Measurements from ENCODE around the gene BIN1.

The BIN1 gene

DNA sequence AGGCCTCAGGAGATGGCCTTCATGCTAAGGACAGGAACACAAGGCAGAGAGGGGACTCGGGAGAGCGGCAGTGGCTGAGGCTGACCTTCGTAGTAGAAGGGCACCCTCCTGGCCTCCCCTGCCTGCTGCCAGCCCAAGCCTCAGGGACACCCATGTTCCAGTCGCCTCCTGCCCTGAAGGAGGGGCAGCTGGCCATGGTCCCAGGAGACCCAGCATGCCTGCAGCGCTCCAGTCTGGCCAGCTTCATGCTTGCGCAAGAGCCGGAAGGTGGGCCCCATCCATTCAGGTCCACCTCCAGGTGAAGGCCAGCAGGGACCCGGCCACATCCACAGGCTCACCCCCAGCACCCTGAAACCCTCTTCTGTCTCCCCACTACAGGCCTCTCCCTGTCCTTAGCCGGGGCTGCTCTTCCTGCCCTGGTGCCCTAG, 35.0 kb downstream of the BIN1 start:
- DNase-seq, result no peak

DNA sequence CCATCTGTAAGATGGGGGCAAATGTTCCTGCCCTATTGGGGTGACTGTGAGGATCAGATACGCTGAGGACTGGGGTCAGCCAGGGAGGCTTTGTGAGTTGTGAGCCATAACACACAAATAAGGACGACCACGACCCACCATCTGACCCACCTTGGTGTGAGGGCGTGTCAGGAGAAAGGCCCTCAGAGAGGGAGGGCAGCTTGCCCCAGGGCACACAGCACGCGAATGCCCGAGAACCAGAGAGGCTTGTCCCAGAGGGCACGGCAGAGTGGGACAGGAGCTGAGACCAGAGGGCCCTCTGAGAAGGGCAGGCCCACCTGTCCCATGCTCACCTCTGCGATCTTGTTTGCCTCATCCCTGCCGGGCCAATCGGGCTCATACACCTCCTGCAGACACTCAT, 36.7 kb downstream of the BIN1 start:
- no peak for DNase-seq

DNA sequence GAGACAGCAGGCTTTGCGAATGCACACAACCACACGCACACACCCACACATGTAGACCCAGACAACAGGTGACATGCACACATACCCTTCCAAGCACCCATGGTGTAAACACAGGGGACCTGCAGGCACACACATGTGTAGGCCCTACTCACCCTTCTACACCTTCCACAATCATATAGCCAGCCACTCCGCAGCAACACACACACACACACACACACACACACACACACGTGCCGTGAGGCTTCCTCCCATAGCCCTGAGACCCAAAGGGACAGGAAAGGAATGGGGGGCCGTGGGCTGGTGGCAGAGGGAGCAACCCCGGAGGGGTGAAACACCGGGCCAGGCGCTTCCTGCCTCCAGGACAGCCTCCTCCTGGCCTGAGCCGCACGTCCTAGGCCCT, 37.4 kb downstream of the BIN1 start:
- DNase-seq, result no peak

DNA sequence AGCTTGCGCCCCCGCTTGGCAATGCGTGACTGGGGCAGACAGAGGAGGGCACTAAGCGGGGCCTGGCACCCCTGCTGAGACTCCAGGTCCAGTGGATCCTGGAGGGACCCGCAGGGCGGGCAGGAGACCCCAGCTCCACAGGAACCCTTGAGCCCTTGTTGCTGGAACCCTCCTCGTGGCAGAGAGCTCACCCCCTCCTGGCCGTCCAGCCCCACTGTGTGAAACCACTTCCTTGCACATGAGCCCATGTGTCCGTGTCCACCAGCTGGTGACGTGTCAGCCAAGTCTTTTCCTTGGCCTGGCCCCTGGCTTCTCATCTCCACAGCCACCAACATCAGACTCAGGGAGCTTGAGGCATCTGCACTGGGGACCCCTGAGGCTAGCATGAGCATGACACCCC, 38.0 kb downstream of the BIN1 start:
- DNase-seq, result no peak

DNA sequence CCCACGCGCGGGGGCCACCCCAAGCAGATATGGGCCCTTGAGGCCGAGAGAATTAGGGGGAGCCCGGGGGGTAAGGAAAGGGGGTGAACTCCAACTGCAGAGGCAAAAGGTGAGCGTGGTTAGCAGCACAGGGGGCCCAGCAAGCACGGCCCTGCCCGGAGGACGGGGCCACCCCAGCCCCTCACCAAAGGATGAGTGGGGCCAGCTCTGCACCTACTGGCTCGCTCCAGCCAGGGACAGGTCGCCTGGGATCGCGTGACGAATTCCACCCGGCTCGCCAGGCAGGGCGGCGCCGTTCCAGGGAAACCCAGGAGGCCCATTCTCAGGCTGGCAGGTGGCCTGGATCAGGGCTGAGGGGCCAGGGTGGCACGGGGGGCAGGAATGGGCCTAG, 38.6 kb downstream of the BIN1 start:
- no peak for DNase-seq

DNA sequence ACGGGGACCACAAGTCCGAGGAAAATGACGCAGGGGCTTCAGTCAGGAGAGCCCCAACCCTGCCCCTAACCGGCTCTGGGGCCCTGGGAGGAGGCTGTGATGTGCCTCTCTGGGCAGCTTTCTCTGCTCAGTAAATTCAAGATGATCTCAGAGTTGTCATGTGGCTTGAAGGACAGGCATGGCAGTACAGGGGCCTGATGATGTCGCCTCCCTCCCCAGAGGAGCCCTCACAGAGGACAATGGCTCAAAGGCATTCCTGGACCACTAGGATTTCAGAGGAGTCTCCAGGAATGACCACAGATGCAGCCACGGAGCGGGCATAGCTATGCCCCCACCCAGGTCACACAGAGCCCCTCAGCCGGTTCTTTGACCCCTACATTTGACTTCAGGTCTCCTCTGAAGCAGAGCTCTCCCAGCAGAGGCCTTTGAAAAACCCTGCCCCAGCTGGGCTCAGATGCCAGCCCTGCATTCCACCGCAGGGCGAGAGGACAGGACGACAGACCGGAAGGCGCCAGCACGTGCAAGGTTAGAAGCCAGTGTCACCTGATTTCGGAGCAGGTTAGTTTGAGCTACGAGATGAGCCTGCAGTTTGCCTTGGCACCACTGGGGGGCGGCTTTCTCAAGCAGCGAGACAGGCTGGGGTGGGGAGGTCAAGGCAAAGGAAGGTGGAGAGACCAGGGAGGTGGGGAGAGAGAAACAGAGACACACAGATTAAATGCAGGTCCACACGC, 39.2 kb downstream of the BIN1 start:
- DNase-seq, result peak; percentile 54

DNA sequence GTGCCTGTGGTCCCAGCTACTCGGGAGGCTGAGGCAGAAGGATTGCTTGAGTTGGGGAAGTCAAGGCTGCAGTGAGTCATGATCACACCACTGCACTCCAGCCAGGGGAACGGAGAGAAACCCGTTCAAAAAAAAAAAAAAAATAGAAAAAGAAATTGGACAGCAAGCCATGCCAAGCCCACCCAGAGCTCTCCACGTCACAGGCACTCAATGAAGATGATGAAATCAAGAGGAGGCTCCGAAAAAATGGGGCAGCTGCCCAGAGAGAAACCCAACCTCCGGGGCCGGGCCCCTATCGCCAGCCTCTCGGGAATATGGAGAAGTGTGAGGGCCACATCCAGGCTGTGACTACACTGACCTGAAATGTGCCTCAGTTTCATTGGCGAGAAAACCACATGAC, 40.0 kb downstream of the BIN1 start:
- DNase-seq, result no peak

DNA sequence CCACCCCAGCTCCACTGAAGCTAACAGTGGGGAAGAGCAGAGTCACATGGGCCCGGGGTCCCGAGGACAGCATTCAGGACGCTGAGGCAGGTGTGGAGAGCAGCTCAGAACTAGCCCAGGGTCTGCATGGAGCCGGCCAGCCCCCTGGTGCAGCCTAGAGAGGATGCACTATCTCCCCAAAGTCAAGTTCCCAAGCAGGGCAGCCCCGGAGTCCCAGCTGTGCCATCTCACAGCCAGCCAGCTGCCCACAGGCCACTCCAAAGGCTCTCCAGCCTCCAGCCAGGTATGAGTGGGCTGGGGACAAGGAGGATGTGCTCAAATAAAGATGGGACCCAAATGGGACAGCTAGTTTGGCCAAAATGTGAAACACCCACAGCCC, 41.0 kb downstream of the BIN1 start:
- no peak for DNase-seq

DNA sequence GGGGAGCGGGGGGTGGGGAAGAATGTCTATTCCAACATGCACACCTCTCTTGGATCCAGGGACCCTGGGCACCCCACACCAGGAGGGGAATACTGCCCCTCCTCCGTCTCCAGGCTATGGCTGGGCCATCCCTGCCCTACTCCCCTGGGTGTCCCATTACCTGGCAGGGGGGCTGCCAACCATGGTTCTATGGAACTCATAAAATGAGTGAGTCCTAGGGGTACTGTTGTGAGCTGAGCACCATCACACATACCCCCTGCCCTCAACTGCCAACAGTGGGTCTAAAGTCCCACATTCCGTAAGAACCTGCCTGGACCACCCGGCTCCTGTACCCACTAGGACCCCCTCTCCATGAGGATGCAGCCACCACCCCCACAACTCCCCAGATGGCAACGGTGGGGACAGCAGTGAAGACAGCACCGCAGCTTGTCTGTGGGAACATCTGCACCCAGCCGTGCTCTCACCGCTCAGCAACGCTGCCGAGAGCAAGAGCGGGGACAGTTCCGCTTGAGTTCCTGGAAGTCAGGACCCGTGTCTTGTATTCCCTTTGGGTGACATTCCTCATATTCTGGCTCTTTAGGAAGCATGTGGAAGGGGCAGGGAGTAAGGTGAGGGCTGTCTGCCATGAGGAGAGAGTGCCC, 41.5 kb downstream of the BIN1 start:
- no peak for DNase-seq

DNA sequence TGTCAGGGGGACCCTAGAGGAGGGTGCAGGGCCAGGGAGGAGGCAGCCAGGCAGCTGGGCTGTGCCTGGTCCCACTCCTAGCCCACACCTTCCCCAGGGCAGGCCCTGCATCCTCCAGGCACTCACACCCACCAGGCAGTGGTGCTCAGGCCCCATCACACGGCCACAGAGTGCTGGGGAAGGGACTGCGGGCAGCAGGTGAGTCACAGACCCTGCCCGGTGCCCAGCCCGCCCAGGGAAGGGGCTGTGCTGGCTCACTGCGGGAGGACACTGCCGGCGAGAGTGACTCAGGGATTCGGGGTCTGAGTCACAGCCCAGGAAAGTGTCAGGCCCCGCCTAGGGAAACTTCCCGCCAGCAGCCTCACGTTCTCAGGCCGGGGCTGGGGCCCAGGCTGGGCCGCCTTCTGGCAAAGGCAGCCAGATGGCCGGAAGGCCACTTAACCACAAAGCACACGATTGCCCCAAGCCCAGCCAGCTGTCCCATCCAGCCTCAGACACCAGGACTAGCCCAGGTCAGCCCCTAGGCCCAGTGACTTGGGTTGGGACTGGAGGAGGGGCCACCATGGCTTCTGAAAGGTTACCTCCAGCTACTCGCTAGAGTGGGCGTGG, 42.2 kb downstream of the BIN1 start:
- peak; percentile 43 for DNase-seq

DNA sequence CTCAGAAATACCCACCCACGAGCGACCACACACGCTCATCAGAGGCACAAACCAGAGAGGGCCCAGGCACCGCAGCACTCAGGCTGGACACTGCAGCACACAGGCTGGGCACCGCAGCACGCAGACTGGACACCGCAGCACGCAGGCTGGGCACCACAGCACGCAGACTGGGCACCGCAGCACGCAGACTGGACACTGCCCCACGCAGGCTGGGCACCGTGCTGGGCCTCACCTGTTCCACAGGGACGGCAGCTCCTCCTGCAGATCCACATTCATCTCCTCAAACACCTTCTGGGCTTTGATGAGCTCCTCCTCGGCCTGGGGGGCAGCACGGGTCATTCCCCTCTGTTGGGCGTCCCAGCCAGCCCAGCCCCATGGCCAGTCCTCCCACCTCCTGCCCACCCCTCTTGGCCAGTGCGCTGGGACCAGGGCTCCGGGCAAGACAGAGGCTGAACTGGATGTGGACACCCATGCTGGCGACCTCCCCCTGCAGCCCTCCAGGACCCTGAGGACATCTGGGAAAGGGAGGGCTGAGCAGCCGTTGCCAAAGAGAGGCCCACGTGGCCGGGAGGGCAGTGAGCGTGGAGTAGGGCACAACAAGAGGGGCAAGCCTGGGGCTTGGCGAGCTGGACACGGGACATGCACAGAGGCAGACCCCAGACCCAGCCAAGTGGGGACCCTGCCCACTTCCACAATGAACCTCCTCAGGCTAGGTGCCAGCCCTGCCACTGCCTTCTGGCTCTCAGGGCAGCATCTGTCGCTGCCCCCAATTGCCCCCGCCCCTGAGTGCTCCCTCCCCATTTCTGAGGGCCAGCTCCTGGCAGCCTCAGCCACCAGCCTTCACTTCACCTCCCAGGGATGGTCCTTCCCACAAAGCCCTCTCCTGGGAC, 43.0 kb downstream of the BIN1 start:
- DNase-seq, result no peak

DNA sequence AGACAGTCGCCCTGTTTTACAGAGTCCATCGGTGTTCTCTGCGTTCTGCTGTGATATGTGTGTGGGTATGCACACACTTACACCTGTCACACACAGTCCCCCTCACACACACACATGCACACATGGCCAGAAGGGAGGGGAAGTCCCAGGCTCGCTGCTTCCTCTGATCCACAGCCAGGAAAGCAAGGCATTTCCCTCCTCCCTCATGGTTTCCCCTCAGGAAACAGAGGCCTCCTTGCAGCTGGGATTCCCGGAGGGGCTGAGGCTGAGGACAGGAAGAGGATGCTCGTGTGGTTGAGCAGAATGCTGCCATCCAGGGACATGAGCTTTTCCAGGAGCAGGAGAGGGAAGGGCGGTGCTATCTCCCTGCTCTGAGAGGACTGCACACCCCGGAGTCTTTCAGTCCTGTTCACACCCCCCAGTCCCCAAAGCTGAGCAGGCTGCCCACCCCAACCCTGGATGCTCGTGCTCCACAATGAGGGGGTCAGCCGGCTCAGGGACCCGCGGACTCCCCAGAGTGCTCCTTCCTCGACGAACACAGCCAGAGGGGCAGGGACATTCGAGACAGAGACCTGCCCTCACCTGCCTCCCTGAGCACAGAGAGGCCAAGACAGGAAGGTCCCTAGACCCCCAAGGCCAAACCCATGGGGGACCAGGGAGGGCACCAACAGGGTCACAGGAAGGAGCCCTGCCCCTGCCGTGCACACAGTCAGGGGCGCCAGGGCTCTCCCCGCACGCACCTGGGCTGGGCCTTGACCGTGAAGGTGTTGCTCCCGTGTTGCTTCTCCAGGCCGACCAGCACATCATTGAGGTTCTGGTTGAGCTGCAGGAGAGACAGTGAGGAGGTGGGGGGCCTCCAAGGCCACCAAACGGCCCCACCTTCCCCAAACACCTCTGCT, 45.3 kb downstream of the BIN1 start:
- no peak for DNase-seq

DNA sequence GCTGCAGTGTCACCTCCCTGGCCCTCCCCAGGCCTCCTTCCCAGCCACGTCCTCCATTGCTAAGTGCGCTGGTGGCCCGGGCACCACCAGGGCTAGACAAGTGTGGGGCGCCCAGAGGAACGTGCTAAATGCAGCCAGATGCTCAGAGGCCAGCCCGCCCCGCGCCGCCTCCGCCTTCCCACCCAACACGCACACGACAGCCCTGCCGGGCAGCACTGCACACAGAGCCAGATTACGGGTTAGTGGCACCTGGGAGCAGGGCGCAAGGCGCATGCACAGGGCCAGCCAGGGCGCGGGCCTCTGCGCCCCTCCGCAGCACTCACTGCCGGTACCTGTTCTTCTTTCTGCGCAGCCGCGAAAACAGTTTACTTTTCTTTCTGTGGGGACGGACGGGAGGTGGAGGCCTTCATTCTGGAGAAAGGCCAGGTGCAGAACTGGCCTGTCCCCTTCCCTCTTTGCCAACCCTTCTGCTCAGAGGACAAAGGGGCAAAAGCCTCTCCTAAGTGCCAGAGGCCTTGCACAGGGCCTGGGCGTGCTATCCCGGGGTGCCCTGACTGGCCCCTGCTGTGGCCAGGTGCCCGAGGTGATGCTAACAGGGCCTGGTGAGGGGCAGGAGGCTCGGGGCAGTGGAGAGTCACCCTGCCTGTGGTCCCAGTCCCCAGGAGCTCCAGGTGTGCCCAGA, 46.5 kb downstream of the BIN1 start:
- DNase-seq, result no peak

DNA sequence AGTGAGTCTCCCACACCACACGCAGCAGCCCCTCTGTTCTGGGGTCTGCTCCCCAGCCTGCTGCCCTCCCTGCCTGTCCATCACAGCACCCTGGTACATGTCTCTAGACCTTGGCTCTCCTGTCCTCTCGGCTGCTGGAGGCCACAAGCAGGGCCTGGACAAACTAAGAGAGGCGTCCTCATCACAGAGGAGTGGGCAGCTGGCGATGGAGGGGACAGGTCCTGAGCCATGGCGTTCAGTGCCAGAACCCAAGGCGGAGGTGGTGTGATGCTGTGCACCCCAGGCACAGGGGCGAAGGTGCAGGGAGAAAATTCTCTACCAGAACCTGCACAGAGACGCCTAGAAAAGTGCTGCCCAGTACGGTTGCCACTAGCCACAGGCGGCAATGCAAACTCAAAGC, 47.4 kb downstream of the BIN1 start:
- no peak for DNase-seq

DNA sequence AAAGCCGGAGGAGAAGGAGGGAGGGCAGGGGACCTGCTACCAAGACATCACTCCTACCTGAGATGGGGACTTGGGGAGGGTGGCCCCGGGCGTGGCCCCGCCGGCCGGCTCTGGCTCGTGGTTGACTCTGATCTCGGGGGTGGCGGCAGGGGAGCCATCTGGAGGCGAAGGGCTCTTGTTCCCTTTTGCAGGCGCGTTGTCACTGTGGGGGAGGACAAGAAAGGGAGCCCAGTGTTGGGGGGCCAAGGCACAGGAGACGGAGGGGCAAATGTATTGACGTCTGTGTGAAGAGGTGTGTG, 48.1 kb downstream of the BIN1 start:
- DNase-seq, result no peak

DNA sequence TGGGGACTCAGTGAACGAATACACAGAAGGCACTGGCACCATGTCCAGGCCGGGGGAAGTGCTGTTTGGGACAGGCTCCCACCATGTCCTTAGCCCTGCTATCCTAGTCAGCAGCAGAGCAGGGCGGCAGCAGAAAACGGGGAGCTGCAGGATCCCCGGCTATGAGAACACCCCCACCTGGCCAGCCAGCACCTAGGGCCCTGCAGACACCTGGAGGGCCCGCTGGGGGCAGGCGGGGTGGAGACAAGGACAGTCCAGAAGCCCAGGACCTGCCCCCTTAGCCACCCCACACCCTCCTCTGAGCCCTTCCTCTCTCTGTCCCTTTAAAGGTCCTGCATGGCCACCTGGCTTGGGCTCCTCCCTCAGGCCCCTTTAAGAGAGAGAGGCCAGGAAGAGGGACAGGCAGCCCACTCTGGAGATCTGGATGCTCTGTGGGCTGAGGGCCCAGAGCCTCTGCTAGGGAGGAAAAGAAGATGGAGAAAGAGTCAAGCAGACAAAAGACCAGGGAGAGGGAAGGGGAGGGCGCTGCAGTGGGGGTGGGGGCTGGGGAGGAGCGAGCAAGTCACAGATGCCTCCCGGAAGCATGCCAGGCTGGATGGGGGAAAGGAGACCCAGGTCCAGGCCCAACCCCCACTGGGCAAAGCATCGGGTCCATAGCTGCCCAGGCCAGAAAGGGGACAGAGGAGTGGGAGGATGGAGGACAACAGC, 48.6 kb downstream of the BIN1 start:
- no peak for DNase-seq

DNA sequence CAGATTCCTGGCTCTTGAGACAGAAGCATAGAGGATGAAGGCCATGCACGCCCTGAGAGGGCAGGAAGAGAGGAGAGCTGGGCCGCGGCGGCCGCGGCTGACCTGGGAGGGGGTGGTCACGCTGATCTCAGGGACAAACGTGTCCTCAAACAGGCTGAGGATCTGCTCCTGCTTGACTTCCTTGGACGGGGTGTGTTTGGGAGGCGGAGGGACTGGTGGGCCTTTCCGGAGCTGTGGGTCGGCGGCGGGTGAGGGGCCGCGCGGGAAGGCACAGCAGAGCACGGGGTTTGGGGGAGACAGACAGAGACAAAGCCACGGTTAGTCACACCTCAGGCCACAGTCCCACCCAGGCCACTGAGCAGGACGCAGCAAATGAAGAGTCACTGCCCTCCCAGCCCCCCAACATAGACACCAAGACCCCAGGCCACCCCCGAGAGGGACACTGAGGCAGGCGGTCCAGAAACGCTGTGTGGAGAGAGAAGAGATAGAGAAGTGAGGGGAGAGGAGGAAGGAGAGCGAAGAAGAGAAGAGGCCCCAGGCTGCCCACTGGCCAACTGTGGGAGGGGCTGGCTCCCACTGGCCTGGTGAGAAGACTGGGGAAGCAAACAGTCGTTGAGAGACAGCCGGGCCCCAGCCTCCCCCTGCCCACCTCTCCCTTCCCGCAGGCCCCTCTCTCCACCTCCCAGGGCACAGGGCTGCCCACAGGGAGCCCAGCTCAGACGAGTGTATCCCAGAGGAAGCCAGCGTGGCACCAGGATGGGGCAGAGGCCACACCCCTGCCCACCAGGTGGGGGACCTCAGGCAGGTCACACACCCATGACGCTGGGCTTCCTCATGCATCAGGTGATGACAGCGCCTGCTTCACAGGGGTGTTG, 49.3 kb downstream of the BIN1 start:
- no peak for DNase-seq

DNA sequence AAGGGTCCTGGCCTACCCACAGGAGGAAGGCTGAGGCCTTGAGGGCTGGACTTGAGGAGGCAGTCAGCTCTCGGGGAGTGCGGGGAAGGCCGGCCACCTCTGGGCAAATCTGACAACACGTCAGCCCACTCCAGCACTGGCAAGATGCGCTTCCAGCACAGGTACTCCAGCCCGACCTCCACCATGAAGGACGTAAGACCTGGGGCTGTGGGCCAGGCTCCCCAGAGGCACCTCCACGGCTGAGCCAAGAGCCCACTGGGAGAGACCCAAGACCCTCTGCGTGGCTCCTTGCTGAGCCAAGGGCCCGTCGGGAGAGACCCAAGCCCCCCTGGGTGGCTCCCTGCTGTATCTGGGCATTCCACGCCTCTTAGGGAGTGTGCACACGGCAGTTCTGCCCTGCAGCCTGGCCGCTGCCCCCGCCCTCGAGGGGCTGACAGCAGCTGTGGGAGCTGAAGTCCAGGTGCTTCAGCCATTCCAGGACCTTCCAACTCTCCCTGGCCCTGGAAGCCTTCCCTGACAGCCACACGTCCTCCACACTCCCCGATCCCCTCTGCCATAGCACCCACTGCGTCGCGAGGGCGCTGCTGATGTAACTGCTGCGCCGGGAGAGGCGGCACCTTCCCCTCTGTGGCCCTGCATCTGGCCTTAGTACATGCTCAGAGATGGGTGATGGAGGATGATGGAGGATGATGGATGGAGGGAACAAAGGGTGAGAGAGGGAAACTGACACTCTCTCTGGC, 50.2 kb downstream of the BIN1 start:
- DNase-seq, result no peak

DNA sequence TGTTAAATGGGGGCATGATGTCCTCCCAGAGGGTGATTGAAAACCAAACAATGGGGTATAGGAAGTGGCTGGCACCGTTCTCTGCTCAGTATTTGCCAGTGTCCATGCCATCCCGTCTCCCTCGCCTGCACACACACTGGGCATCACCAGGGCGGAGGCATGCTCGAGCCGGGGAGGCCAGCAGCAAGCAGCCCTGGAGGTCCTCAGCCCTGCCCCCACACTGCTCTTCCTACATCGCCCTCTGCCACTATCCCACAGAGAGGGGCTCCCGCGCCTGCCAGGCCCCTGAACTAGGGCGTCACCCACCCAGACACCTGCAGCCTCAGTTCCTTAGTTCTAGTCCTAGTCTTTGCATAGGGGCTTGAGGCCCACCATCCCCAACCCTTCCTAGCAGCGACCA, 50.9 kb downstream of the BIN1 start:
- DNase-seq, result no peak

DNA sequence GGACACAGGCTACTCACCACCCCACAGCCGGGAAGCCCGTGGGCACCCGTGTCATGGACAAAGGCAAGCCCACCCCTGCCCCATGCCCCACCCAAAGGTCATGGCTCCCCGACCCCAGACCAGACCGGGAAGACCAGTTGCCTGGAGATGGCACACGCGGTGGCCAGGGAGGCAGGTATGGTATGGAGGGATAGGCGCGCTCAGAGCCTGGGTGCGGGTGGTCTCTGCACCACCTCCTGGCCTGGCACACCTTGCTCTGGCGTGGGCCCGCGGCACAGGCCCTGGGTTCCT, 51.2 kb downstream of the BIN1 start:
- no peak for DNase-seq
